Astrocyte of the spinal cord (primary cell): ENCODE data around the gene GPX5.

Experiments
- DNase-seq: peaks from one replicate; pipeline ENCODE4 v3.0.0; 2011; ENCODE audit warnings: low read depth, low spot score
- H3K4me3 ChIP-seq: 2 replicates; pipeline ENCODE4 v1.5.1; 2011; ENCODE audit warnings: low read depth, mild to moderate bottlenecking, low read length, moderate library complexity
- CTCF ChIP-seq: IDR thresholded peaks from 2 replicates; pipeline ENCODE4 v1.5.1; 2012; ENCODE audit warnings: low read depth, mild to moderate bottlenecking, low read length, inconsistent platforms
- in situ Hi-C: cut with HindIII; loops from 2 replicates; pipeline ENCODE4 v1.10.0; 2017; ENCODE audit warnings: low sequenced_read_pairs

GPX5 gene

GRCh38 chr6:28534306-28534705 lies 8.6 kb downstream of the GPX5 start:
- in situ Hi-C loops = no loop called here
- no peak for TF ChIP-seq CTCF
- no peak overlapping the region for H3K4me3 ChIP-seq
- DNase-seq = no peak

- TF ChIP-seq CTCF = no peak
- in situ Hi-C loops = no loop called here
- DNase-seq = no peak
- no peak overlapping the region for H3K4me3 ChIP-seq
Measured at GRCh38 chr6:28534875-28535274, 9.2 kb downstream of the GPX5 start.

GRCh38 chr6:28537065-28537464 lies 11.4 kb downstream of the GPX5 start:
- DNase-seq = peak; percentile 13
- H3K4me3 ChIP-seq = peak overlapping the region; percentile 30
- no peak for TF ChIP-seq CTCF
- in situ Hi-C loops = no loop called here

GRCh38 chr6:28537509-28538140 lies 11.9 kb downstream of the GPX5 start:
- TF ChIP-seq CTCF = no peak
- peak overlapping the region; percentile 30 for H3K4me3 ChIP-seq
- in situ Hi-C loops = no loop called here
- peak; percentile 8 for DNase-seq

- H3K4me3 ChIP-seq = no peak overlapping the region
- in situ Hi-C loops = no loop called here
- DNase-seq = no peak
- no peak for TF ChIP-seq CTCF
Measured at GRCh38 chr6:28541996-28542395, 16.3 kb downstream of the GPX5 start.

- peak overlapping the region; percentile 37 for H3K4me3 ChIP-seq
- peak; percentile 51 for TF ChIP-seq CTCF
- peak; percentile 77 for DNase-seq
- in situ Hi-C loops = no loop called here
Measured at GRCh38 chr6:28542440-28543296, 17.0 kb downstream of the GPX5 start.
